B cell (primary cell): ENCODE measurements around the gene ACRV1.

Experiments used
- EZH2 ChIP-seq: IDR thresholded peaks from 2 replicates; pipeline ENCODE4 v1.6.1; 2012; ENCODE audit warnings: borderline replicate concordance, low read depth, mild to moderate bottlenecking, moderate library complexity, low read length; ENCODE audit not compliant: insufficient read depth, poor library complexity, severe bottlenecking
- TF ChIP-seq, protein P1 (sequence below): fragments of 200-600 bp; IDR thresholded peaks from one replicate; pipeline ENCODE4 v1.8.0; 2022; ENCODE audit warnings: antibody characterized with exemption, mild to moderate bottlenecking

DNA sequence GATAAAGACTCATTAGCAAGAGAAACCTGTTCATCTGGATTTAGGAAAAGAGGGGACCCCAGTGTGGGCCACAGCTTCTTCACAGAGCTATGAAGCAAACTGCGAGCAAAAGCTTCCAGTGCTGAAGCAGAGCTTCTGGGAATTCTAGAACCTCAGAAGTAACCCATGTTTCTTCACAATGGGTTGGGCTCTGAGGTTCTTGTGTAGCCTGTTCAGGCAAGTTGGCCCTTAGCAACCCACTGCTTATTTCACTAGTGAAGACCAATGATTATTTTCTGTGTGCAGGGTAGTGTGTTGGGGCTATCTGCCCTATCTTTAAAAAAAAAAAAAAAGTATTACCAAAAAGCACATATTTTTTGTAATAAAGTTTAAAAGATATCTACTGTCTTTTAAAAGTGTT, at the start of gene ACRV1:
- TF ChIP-seq, protein P1, sequence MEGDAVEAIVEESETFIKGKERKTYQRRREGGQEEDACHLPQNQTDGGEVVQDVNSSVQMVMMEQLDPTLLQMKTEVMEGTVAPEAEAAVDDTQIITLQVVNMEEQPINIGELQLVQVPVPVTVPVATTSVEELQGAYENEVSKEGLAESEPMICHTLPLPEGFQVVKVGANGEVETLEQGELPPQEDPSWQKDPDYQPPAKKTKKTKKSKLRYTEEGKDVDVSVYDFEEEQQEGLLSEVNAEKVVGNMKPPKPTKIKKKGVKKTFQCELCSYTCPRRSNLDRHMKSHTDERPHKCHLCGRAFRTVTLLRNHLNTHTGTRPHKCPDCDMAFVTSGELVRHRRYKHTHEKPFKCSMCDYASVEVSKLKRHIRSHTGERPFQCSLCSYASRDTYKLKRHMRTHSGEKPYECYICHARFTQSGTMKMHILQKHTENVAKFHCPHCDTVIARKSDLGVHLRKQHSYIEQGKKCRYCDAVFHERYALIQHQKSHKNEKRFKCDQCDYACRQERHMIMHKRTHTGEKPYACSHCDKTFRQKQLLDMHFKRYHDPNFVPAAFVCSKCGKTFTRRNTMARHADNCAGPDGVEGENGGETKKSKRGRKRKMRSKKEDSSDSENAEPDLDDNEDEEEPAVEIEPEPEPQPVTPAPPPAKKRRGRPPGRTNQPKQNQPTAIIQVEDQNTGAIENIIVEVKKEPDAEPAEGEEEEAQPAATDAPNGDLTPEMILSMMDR = no peak
- no peak for TF ChIP-seq EZH2
